Liver (tissue), 3 donors: Measurements from ENCODE around the gene GPC2.
"Not testable (repeated sequence)": the region's sequence is repeated elsewhere in the genome, so short reads cannot be mapped to it uniquely, and the experiment has no call there.

ENCODE experiments used
- EGR1 ChIP-seq, 2 donors: IDR thresholded peaks; 2 replicates each; pipeline ENCODE4 v1.6.1; 2016 to 2018; ENCODE audit warnings: antibody characterized with exemption in 2 of 2, low read depth in 2 of 2
- SP1 ChIP-seq: IDR thresholded peaks from 2 replicates; pipeline ENCODE4 v1.6.1; 2018; ENCODE audit warnings: antibody characterized with exemption, mild to moderate bottlenecking
- TF ChIP-seq, protein P1 (sequence below): fragments of 150-350 bp; IDR thresholded peaks from 2 replicates; pipeline ENCODE4 v1.5.1; 2017; ENCODE audit warnings: improper control_type of control experiment, low read depth, low read length; ENCODE audit not compliant: missing input control
- TF ChIP-seq, protein P2 (sequence below): IDR thresholded peaks from 2 replicates; pipeline ENCODE4 v1.6.1; 2016; ENCODE audit warnings: antibody characterized with exemption
- TF ChIP-seq, protein P3 (sequence below): IDR thresholded peaks from 2 replicates; pipeline ENCODE4 v1.6.1; 2016; ENCODE audit warnings: antibody characterized with exemption, mild to moderate bottlenecking
- donor health status: healthy.
- donor health status: healthy.

DNA sequence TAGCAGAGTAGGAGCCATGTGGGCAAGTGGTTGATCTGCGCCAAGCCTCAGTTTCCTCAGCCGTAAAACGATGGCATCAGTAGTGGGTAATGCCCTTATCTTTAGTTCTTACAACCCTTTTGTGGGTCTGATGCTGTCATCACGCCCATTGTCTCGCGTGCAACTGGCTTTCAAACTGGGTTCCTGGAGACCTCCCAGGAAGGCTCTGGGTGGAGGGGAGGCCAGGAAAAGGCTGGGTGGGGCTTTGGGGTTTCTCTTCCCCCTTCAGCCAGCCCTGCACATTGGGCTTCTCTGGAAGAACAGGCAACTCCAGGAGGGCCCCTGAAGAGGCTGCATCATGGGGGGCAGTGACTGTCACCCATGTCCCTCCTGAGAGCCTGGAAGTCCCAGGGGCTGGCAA lies 47.7 kb upstream of the GPC2 start:
- TF ChIP-seq EGR1 (IDR thresholded peaks at IDR 0.05; ENCODE audit: low read depth in 2 of 2); SP1: not testable (repeated sequence)
- TF ChIP-seq, protein P1, sequence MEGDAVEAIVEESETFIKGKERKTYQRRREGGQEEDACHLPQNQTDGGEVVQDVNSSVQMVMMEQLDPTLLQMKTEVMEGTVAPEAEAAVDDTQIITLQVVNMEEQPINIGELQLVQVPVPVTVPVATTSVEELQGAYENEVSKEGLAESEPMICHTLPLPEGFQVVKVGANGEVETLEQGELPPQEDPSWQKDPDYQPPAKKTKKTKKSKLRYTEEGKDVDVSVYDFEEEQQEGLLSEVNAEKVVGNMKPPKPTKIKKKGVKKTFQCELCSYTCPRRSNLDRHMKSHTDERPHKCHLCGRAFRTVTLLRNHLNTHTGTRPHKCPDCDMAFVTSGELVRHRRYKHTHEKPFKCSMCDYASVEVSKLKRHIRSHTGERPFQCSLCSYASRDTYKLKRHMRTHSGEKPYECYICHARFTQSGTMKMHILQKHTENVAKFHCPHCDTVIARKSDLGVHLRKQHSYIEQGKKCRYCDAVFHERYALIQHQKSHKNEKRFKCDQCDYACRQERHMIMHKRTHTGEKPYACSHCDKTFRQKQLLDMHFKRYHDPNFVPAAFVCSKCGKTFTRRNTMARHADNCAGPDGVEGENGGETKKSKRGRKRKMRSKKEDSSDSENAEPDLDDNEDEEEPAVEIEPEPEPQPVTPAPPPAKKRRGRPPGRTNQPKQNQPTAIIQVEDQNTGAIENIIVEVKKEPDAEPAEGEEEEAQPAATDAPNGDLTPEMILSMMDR = not testable (repeated sequence)
- TF ChIP-seq, protein P2, sequence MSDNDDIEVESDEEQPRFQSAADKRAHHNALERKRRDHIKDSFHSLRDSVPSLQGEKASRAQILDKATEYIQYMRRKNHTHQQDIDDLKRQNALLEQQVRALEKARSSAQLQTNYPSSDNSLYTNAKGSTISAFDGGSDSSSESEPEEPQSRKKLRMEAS = not testable (repeated sequence)
- TF ChIP-seq, protein P3, sequence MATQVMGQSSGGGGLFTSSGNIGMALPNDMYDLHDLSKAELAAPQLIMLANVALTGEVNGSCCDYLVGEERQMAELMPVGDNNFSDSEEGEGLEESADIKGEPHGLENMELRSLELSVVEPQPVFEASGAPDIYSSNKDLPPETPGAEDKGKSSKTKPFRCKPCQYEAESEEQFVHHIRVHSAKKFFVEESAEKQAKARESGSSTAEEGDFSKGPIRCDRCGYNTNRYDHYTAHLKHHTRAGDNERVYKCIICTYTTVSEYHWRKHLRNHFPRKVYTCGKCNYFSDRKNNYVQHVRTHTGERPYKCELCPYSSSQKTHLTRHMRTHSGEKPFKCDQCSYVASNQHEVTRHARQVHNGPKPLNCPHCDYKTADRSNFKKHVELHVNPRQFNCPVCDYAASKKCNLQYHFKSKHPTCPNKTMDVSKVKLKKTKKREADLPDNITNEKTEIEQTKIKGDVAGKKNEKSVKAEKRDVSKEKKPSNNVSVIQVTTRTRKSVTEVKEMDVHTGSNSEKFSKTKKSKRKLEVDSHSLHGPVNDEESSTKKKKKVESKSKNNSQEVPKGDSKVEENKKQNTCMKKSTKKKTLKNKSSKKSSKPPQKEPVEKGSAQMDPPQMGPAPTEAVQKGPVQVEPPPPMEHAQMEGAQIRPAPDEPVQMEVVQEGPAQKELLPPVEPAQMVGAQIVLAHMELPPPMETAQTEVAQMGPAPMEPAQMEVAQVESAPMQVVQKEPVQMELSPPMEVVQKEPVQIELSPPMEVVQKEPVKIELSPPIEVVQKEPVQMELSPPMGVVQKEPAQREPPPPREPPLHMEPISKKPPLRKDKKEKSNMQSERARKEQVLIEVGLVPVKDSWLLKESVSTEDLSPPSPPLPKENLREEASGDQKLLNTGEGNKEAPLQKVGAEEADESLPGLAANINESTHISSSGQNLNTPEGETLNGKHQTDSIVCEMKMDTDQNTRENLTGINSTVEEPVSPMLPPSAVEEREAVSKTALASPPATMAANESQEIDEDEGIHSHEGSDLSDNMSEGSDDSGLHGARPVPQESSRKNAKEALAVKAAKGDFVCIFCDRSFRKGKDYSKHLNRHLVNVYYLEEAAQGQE = not testable (repeated sequence)
